ENCODE measurements around the gene EGF.
"Not testable (repeated sequence)": the region's sequence is repeated elsewhere in the genome, so short reads cannot be mapped to it uniquely, and the experiment has no call there.

Gene EGF

GRCh38 chr4:109998867-109999584 lies 86.3 kb downstream of the EGF start:
- DNase-seq, result no peak

- DNase-seq, result no peak
Observed at GRCh38 chr4:109999585-109999912, 86.9 kb downstream of the EGF start.

- no peak for DNase-seq
Observed at GRCh38 chr4:110002326-110002725, 89.6 kb downstream of the EGF start.

DNA sequence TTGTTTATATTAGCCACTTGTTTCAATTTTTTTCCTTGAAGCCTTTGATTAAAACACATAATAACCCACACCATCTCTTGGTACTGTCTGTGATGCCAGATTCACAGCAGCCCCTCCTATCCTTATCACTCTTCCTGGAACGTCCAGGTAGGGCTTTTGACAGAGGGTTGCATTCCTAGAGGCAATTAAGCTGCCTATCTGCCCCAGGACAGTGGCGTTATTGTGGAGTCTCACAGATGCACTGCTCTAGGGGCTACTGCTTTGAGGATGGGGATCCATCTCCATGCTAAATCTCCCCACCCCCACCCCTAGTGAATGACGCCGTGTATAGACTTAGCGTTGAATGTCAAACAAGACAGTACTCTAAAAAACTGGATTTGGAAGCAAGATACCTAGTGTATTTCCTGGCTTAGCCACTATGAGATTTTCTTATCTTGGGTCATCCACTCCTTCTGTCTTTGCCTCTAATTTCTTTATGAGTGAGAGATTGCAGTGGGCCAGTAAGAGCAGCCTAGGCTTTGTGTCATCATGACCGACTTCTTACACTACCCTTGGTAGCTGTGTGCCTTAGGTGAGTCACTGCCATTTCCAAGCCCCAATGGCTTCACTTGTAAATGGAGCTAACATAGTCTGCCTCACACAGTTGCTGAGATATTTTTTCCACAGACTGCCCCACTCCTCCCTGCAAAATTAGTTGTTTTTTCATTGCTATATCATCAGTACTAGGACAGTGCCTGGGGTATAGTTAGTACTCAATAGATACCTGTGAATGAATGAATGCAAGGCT lies 90.9 kb downstream of the EGF start:
- no peak for DNase-seq

GRCh38 chr4:110004556-110004955 lies 91.9 kb downstream of the EGF start:
- DNase-seq, result no peak

DNA sequence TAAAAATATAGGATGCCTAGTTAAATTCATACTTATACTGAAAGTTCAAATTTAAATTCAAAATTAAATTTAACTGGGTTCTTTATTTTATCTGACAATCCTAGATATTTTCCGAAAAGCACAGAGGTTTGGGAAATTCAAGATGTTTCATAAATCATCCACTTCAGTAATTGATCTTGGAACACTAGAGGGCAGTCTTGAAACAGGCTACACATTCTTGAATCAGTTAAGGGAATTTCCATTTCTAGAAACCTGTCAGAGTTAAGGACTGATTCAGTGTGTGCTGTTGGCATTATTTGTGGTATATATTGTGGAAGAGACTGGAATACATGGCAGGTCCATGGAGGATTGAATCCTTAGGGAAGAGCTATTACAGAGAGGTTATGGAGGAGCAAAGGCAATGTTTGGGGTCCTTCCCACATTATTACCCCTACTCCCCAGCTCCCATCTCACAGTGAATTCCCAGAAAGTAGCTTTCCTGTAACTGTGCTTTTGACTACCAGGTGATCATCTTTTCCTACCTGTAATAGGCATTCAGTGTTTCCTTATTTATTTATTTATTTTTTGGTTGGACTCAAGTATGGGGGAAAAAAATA lies 92.9 kb downstream of the EGF start:
- DNase-seq, result peak; percentile 11

GRCh38 chr4:110007217-110007616 lies 94.5 kb downstream of the EGF start:
- no peak for DNase-seq

GRCh38 chr4:110008540-110008939 lies 95.9 kb downstream of the EGF start:
- DNase-seq, result no peak

GRCh38 chr4:110009550-110009949 lies 96.9 kb downstream of the EGF start:
- no peak for DNase-seq

DNA sequence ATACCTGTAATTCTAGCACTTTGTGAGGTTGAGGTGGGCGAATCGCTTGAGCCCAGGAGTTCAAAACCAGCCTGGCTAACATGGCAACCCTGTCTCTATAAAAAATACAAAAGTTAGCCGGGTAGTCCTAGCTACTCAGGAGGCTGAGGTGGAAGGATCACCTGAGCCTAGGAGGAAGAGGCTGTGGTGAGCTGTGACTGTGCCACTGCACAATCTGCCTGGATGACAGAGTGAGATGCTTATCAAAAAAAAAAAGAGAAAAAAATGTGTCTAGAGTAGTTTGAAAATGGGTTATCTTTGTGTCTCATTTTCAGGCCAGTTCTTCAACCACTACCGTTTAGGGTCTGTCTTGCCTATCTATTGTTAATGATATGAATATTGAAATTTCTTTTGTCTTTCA lies 98.1 kb downstream of the EGF start:
- no peak for DNase-seq

GRCh38 chr4:110012917-110013316 lies 100.2 kb downstream of the EGF start:
- DNase-seq, result no peak

DNA sequence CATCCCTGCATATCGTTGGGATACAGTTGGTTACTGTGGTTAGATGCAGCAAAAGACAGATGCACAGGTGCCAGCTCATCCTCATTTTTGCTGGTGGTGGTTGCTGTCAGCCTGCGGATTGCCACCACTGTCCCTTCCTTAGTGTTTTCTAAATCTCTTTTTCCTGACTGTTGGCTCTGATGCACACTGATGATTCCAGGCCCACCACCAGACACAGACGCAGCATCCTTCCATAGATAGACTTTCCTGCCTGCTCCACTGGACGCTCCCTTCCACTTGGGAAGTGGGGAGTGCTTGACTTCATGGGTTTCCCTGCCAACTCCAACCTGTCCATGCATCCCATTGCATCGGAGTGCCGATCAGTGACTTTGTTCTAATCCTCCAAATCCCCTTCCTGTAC lies 101.5 kb downstream of the EGF start:
- no peak for DNase-seq

DNA sequence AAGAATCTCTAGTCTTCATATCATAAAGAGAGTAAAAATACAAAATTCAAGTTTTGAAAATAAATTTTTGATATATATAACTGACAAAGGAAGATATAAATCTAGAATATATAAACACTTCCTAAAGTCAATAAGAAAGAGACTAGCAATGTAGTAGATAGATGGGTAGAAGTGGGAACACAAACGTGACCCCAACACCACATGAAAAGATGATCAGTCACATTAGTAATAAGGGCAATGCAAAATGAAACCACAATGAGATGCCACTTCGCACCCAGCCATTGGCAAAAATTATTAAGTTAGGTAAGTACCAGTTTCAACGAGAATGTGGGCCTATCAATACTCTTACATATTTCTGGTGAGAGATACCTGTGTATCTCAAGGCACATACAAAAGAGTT lies 106.5 kb downstream of the EGF start:
- DNase-seq, result no peak

- no peak for DNase-seq
Observed at GRCh38 chr4:110020139-110020538, 107.5 kb downstream of the EGF start.

DNA sequence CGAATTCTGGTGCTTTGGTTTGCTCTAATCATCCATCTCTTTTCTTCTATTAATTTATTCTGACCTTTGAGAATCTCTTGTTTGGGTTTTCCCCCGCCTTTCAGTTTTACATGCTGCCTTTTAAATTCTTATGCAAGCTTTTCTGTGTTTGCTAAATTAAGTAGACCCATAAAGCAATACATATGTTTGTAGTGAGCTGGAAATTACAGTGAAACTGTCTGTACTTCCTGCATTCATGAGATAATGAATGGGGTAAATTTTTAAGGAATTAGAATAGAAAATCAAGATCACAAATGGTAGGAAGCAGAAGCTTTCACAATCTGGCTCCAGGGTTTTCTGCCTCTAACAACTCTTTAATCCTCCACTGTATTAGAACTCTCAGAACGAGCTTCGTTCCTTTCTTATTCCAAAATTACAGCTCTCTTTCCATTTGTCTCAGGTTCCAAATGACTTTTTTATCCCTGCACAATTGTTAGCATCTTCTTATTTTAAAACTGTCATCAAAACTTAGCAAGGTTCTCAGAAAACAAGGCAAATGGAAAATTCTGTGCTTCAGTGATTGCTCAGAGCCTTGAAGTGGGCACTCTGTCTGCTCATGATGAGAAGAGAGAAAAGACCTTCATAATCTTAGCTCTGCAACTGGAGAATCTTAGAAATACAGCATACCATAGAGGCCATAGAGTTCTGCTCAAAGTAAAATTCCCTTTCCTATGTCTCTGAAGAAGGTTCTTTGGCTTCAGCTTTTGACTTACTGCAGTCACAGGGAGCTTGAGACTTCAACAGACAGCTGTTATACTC lies 108.2 kb downstream of the EGF start:
- no peak for DNase-seq

GRCh38 chr4:110022457-110022856 lies 109.8 kb downstream of the EGF start:
- no peak for DNase-seq

DNA sequence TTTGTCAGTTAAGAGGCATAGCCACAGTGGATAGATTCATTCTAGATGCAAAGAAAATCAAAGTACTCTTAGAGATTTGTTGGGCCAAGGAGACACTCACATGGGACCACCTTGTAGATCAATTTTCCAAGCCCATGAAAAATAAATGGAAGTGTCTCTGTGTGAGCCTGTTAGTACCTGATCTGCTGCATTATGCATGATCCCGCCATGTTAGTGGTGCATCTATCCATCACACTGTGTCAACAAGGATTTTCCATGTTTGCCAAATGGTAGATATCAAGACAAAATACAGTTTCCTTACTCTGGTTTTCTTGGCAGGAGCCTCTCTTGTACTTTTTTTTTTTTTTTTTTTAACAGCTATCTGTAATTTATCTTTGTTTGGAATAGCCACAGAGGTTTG lies 112.4 kb downstream of the EGF start:
- DNase-seq, result no peak

DNA sequence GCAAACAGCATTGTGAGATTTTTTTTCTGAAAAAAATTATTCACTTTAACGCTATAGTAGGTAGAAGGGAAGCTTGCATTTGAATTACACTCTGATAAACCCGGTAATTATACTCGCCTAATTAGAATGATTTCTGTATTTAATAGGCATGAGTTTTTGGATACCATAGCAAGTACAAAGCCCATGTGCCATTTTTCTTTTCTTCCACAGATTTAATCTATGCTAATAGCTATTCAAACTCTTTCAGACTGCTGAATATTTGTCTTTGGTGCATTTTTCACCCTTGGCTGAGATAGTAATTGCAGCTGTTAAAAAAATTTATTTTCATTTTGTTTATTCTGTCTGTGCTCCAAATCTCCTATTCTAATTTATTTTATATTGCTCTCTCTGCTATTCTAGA lies 113.0 kb downstream of the EGF start:
- no peak for DNase-seq

DNA sequence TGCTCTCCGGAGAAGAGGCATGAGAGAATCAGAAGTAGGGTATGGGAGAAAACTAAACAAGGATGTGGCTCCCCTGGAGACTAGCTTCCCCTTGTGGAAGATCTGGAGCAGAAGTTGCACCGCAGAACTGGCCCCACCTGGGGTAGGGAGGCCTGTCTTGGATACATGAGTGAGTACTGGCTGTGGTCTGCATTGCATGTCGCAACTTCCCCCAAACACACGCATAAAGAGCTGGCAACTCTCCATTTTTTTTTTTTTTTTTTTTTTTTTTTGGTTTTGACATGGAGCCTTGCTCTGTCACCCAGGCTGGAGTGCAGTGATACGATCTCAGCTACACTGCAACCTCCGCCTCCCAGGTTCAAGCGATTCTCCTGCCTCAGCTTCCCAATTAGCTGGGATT lies 119.9 kb downstream of the EGF start:
- DNase-seq, result no peak

GRCh38 chr4:110033355-110034025 lies 120.8 kb downstream of the EGF start:
- DNase-seq, result no peak

- DNase-seq, result no peak
Observed at GRCh38 chr4:110034026-110034393, 121.3 kb downstream of the EGF start.

DNA sequence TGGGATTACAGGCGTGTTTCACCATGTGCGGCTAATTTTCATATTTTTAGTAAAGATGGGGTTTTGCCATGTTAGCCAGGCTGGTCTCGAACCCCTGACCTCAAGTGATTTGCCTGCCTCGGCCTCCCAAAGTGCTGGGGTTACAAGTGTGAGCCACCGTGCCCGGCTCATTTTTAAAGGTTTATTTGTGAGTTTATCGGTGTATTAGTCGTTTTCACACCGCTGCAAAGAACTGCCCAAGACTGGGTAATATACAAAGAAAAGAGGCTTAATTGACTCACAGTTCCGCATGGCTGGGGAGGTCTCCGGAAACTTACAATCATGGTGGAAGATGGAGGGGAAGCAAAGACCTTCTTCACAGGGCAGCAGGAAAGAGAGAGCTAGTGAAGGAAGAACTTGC lies 126.5 kb downstream of the EGF start:
- not testable (repeated sequence) for DNase-seq

- no peak for DNase-seq
Observed at GRCh38 chr4:110041735-110042134, 129.1 kb downstream of the EGF start.
